Renal pelvis (tissue), 4 donors: ENCODE measurements around the gene LSR. TPM values are rescaled to one million over a fixed set of nuclear protein-coding genes. Genes with fewer than 3 reads are reported as not detected.

Experiments used
- DNase-seq: peaks from one replicate; pipeline ENCODE4 v3.0.0-alpha.2; 2013
- polyA plus RNA-seq, 3 donors: library from polyadenylated mRNA; unstranded; fragments of 120-200 nt; gene quantifications; one replicate each; pipeline ENCODE4 v1.2.1, GENCODE V29; 2013; ENCODE audit not compliant: insufficient read length in 3 of 3

Gene LSR
- polyA plus RNA-seq, 3 donors: 65.3 to 68.6 (median 67.9) TPM

DNA sequence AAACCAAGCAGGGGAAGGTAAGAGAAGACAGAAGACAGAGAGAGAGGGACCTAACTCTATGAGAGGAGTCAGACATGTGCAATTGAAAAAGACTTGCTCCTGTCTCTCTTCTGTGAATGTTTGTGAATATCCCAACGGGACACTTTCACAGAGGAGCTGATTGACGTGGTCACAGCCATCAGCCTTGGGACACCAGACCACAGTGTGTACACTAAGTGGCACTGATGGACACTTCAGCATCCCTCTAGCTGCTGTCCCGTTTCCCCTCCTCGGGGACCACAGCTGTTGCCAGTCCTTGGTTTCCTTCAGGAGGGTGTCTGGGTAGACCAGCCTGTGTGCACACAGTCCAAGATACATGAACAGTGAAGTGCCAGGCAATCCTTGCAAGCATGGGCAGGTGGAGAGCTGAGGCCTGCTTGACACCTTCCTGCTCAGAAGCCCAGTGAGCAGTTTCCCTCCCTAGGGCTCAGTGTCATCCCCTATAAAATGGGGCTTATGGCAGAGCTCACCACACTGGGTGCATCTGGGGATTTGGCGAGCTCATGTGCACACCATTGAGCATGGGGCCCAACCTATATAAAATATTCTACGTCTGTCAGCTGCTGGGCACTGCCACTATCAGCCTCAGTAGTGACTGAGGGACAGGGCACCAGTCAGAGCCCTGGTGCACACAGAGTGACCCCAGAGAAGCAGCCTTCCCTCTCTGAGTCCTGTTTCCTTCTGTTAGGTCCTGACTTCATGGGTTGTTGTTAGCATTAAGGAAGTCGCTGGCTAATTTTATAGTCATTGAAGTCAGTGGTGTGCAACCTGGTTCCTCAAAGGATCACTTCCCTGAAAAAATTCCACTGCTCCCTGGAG, 15.7 kb downstream of the LSR start:
- DNase-seq: no peak

DNA sequence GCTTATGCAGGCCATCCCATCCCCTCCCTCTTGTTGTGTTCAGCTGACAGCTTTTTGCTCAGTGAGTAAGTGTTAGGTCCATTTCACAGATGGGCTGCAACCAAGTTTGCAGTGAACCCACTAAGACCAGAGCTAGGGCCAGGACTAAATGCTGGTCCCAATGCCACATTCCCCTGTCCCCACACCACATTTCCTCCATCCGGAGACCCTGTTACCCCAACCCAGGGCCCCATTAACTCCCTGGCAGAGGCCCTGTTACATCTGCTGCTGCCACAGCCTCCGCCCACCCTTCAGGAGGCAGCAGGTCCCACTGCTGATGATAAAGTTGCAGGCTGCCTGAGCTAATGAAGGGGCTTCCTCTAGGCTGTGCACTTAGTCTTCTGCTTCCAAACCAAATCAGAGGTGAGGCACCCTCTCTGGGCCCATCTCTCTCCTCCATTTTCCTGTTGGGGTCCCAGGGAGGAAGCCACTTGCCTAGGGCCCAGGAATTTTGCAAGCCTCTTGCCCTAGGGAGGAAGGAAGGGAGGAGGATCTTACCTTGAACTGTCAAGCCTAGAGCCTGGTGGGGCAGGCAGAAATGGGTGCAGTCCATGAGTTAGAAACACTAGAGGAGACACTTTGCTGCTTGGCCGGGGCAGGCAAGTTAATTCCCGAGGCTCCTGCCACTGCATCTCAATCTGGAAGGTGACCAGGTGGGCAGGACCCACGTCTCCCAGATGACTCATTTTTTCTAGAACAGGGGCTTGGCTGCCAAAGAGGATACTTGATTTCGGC, 16.5 kb downstream of the LSR start:
- no peak for DNase-seq

DNA sequence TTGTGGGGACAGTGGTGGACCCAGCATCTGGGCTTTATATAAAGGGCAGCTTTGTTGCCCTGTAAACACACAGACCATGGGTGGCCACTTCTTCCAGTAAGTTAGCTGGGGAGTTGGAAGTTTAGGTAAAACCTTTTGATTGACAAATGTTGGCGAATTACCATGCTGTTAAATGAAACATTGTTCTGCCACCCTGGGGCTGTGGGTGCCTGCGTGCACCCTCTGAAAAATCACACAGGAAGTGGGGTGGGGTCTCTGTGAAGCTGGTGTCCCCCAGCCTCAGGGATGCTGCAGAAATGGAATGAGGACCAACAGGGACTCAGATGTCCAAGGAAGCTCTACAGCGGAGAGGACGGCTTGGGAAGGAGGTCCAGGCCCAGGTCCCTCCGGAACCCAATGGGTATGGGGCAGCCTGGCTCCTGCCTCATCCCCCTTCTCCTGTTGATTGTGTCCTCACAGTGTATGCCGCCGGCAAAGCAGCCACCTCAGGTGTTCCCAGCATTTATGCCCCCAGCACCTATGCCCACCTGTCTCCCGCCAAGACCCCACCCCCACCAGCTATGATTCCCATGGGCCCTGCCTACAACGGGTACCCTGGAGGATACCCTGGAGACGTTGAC, 17.2 kb downstream of the LSR start:
- no peak for DNase-seq

DNA sequence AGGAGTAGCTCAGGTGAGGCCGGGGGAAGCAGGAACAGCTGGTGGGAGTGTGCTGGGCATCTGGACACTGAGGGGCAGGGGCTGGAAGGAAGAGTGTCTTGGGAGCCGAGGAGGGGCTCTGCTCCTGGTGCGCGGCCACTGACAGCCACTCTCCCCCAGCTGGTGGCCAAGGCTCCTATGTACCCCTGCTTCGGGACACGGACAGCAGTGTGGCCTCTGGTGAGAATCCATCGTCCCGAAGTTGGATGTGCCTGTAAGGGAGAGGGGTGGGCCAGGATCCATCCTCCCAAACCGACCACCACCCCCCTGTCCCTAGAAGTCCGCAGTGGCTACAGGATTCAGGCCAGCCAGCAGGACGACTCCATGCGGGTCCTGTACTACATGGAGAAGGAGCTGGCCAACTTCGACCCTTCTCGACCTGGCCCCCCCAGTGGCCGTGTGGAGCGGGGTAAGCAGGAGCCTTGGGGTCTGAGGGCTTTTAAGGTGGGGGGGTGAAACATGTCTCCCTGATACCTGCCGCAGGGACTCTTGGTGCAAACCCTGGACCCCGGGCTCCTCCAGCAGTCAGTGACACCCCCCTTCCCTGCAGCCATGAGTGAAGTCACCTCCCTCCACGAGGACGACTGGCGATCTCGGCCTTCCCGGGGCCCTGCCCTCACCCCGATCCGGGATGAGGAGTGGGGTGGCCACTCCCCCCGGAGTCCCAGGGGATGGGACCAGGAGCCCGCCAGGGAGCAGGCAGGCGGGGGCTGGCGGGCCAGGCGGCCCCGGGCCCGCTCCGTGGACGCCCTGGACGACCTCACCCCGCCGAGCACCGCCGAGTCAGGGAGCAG, 17.9 kb downstream of the LSR start:
- no peak for DNase-seq

DNA sequence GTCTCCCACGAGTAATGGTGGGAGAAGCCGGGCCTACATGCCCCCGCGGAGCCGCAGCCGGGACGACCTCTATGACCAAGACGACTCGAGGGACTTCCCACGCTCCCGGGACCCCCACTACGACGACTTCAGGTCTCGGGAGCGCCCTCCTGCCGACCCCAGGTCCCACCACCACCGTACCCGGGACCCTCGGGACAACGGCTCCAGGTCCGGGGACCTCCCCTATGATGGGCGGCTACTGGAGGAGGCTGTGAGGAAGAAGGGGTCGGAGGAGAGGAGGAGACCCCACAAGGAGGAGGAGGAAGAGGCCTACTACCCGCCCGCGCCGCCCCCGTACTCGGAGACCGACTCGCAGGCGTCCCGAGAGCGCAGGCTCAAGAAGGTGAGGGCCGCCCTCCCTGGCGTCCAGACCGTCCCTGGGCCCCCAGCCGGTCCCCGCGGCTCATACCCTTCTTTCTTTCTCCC, 18.6 kb downstream of the LSR start:
- peak; percentile 33 for DNase-seq

DNA sequence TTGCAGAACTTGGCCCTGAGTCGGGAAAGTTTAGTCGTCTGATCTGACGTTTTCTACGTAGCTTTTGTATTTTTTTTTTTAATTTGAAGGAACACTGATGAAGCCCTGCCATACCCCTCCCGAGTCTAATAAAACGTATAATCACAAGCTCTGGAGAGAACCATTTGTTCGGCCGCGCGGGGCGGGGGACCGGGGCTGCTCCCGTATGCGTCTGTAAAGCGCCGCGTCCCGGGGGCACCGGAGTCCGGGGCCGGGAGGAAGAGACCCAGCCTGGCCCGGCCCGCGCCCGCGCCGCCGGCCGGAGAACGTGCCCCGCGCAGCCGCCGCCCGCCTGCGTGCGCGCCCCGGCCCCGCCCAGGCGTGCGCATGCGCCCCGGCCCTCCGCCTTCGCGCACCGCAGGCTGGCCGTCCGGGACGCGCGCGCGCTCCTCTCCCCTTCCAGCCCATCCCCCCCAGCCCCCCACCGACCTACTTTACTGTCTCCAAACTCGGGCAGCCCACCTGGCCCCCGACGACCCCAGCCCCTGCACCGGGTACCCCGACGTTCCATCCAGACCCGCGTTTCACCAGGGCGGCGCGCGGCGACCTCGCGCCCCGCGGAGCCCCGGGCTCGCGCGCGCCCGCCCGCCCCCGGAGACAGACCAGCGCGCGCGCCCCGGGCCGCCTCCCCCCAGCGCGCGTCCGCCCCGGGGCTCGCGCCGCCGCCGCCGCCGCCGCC, 19.2 kb downstream of the LSR start:
- peak; percentile 78 for DNase-seq

DNA sequence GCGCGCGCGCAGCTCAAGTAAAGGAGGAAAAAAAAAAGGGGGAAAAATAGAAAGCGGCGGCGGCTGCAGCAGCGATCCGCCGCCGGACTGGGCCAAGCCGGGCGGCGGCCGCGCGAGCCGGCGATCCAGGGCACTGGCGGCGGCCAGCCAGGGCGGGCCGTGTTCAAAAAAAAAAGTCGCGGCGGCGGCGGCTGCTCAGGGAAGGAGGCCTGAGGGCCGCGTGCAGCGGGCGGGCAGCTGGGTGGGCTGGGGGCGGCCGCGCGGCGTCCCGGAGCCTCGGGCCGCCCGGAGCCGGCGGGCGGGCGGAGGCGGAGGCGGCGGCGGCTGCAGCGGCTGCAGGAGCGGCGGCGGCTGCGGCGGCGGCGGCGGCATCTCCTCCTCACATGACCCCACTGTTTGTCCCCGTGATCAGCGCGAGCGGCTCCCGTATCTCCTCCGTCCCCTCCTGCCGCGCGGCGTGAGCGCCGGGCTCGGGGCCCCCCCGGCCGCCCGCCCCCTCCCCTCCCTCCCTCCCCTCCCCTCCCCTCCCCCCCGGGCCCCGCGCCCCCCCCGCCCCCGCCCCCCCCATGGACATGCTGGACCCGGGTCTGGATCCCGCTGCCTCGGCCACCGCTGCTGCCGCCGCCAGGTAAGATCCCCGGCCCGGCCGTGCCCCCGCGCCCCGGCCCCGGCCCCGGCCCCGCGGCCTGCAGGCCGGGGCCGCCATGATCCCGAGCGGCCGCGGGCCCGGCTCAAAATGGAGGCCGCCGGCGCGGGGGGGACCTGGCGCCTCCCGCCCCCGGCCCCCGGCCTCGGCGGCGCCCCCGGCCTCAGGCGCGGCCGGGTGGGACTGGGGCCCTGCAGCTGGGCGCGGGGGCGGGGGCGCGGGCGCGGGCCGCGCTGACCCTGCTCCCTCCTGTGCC, 20.0 kb downstream of the LSR start, which contains the start of gene USF2:
Gene USF2, plus strand, starts transcription at position 427 of the 902 bp plus-strand sequence. Its CDS starts 140 bp downstream, at position 567.
- DNase-seq: peak; percentile 69

DNA sequence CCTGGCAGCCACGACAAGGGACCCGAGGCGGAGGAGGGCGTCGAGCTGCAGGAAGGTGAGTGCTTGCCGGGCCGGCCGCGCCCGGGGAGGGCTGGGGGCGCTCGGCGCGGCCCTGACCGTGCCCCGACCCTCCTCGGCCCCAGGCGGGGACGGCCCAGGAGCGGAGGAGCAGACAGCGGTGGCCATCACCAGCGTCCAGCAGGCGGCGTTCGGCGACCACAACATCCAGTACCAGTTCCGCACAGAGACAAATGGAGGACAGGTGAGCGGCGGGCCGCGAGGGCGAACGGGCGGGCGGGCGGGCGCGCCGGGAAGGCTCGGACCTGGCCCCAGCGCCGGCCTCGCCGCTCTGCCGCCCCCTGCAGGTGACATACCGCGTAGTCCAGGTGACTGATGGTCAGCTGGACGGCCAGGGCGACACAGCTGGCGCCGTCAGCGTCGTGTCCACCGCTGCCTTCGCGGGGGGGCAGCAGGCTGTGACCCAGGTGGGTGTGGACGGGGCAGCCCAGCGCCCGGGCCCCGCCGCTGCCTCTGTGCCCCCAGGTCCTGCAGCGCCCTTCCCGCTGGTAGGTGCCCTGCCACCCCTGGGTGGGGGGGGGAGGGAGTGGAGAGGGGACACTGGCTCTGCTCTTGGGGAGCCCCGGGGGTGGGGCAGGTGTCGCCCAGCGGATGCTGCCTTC, 20.8 kb downstream of the LSR start:
- peak; percentile 86 for DNase-seq

DNA sequence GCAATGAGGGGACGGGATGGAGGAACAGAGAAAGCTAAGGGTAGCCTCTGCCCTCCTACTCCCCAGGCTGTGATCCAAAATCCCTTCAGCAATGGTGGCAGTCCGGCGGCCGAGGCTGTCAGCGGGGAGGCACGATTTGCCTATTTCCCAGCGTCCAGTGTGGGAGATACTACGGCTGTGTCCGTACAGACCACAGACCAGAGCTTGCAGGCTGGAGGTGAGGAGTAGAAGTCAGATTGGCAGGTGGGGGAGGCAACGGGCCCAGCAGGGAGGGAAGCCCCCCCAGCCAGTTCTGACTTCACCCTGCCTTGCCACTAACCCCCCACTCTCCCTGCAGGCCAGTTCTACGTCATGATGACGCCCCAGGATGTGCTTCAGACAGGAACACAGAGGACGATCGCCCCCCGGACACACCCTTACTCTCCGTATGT, 21.6 kb downstream of the LSR start:
- no peak for DNase-seq

DNA sequence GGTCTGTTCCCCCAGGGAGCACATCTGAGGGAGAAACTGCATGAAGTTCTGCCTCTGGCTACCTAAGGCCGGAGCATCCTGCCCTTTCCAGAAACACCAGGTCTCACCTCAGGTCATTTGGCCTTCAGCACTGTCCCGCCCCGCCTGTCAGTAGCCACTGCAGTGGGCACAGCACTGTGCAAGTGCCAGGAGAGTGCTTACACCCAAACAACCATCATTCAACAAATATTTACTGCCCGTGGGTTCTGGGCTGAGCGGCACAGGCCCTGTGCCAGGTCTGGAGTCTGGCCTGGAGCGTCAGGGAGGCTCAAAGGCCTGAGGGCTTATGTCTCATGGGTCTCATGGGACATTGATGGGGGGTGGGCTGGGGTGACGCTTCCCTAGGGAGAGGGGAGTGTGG, 22.7 kb downstream of the LSR start:
- DNase-seq: no peak

DNA sequence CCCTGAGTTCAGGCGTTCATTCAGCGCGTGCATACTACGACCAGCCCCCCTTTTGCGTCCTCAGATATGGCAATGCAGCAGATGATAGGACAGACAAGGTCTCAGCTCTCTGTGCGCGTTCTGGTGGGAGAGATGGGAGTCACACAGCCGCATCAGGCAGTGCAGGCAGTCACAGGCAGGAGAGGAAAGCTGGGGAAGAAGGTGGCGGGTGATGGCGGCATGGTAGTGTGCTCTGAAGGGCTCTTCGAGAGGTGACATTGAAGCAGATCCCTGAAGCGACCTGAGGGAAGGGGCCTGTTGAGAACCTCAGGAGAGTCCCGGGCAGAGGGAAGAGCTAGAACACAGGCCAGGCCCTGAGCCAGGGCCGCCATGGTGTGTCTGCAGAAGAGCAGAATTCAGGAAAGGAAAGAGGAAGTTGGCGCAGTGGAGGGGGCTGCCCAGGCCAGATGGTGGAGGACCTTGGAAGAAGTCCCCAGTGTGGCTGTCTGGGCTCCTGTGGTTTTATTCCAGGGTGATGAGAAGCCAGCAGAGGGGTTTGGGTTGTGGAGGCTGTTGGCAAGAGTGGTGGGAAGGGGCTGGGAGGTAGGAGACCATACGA, 23.4 kb downstream of the LSR start:
- DNase-seq: no peak

DNA sequence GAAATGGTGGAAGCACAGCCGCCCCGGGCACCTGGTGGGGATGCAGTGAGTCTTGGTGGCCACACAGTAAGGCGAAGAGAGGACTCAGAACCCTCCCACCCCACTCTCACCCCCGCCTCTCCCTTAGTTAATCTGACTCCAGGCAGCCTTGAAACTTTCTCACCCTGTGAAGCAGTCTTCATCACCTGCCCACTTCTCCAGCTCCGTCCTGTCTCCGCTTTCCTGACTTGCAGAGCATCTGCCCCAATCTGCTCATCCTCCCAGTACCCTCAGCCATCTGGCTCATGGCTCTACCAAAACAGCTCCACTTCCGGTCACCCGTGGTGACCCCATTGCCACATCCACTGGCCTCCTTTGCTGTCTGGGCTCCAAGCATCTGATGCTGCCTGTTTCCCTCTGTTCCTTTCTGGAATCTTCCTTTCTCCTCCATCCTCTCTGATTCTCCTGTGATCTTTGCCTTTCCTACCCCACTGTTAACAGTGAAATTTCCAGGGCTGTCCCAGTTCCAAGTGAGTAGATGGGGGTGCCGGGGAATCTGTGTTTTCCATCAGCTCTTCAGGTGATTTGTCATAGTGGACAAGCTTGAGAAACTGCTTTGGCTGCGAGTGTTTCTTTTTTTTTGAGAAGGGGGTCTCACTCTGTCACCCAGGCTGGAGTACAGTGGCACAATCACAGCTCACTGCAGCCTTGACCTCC, 24.3 kb downstream of the LSR start:
- DNase-seq: no peak

DNA sequence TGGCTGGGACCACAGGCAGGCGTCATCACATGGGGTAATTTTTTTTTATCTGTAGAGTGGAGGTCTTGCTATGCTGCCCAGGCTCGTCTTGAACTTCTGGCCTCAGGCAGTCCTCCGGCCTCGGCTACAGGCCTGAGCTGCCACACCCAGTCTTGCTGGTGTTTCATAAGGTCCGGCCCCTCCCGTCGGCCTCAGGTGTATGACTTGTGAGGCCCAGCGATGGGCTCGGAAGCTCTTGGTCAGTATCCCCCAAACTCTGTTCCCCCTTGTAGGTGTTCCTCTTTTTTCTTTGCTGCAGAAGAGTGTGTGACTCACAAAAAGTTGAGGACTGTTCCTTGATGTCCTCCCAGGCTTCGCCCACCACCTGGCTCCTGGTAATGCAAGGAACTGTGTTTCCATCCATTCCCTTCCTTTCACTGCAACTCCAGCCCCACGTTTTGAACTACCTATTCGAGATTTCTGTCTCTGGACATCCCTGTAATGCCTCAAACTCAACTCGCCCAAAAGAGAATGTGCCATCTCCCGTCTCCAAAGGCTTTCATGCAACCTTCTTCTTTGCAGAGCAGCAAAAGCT, 25.0 kb downstream of the LSR start:
- DNase-seq: no peak

DNA sequence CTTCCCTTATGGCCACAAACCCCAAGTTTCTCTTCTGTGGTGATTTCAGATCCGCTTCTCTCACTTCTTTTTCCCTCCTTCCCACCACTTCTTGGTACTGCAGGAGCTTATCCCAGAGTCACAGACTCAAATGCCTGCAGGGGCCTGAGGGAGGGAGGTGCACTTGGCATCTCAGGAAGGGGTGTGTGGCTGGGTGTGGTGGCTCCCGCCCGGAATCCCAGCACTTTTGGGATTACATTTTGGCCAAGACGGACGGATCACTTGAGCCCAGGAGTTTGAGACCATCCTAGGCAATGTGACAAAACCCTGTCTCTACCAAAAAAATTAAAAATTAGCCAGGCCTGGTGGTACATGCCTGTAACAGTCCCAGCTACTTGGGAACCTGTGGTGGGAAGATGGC, 25.5 kb downstream of the LSR start:
- no peak for DNase-seq

DNA sequence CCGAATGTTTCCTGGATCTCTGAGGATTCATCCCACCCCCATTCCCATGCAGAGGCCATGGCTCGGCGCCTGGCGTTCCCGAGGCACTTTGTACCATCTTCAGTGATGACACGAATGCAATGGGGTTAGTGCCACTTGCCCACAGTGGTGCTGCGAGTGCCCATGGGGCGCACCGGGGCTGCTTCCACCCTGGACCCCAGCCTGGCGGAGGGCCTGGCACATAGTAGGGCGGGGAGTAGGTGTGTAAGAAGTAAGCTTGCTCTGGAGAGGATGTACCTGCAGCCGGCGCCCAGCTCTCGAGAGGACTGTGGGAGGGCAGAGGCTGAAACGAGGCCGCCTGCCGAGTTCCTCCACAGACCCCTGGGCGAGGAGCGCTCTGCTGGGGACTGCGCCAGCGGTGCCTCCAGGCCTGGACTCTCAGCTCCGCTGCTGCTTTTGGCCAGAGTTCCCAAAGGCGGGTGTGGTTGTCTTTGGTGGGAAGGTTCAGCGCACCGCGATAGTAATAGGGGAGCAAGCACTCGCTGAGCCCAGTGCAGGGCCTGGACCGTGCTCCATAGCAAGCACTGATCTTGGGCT, 28.0 kb downstream of the LSR start:
- no peak for DNase-seq

DNA sequence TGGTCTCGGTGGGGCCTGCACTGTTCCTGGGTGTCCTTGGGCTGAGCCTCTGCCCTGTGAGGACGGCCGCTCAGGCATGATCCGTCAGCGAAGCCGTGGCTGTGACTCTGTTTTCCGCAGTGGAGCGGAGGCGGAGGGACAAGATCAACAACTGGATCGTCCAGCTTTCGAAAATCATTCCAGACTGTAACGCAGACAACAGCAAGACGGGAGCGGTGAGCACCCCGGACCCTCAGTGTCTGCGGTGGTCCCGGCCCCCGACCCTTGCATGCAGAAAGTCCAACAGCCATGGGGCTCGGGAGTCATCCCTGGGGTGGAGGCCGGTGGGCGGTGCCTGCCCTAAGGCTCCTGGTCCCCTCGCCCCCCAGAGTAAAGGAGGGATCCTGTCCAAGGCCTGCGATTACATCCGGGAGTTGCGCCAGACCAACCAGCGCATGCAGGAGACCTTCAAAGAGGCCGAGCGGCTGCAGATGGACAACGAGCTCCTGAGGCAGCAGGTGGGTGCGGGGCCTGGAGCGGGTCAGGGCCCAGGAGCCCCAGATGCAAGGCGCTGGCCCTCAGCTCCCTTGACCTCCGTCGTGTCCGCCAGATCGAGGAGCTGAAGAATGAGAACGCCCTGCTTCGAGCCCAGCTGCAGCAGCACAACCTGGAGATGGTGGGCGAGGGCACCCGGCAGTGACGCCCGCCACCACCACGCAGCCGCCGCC, 29.9 kb downstream of the LSR start:
- no peak for DNase-seq

DNA sequence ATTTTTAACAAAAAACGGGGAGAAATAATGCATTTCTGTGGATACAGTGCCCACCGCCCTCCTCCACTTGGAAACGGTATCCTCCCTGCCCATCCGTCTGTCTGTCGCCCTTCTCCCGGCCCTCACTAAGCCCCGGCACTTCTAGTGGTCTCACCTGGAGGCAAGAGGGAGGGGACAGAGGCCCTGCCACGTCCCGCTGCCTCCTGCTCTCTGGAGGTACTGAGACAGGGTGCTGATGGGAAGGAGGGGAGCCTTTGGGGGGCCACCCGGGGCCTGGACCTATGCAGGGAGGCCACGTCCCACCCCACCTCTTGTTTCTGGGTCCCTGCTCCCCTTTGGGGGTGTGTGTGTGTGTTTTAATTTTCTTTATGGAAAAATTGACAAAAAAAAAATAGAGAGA, 30.6 kb downstream of the LSR start:
- no peak for DNase-seq
